ENCODE results near the gene PCED1B.
"Not testable (repeated sequence)": the region's sequence is repeated elsewhere in the genome, so short reads cannot be mapped to it uniquely, and the experiment has no call there.

PCED1B gene

GRCh38 chr12:47202176-47202575 is 122.8 kb downstream of the PCED1B start:
- in situ Hi-C loops (cut with MboI; ENCODE audit: low sequenced_read_pairs), result no loop called here

GRCh38 chr12:47205532-47206449 is 126.4 kb downstream of the PCED1B start:
- in situ Hi-C loops (cut with MboI; ENCODE audit: low sequenced_read_pairs), result no loop called here

GRCh38 chr12:47206450-47207339 is 127.3 kb downstream of the PCED1B start:
- in situ Hi-C loops (cut with MboI; ENCODE audit: low sequenced_read_pairs), result no loop called here

GRCh38 chr12:47207340-47207717 is 127.9 kb downstream of the PCED1B start:
- in situ Hi-C loops (cut with MboI; ENCODE audit: low sequenced_read_pairs), result no loop called here

GRCh38 chr12:47207829-47208248 is 128.4 kb downstream of the PCED1B start:
- in situ Hi-C loops (cut with MboI; ENCODE audit: low sequenced_read_pairs), result no loop called here

- in situ Hi-C loops (cut with MboI; ENCODE audit: low sequenced_read_pairs), result no loop called here
These were observed 129.6 kb downstream of the PCED1B start for GRCh38 chr12:47209014-47209413.

- in situ Hi-C loops (cut with MboI; ENCODE audit: low sequenced_read_pairs), result no loop called here
These were observed 131.4 kb downstream of the PCED1B start for GRCh38 chr12:47210776-47211175.

- in situ Hi-C loops (cut with MboI; ENCODE audit: low sequenced_read_pairs), result no loop called here
These were observed 133.2 kb downstream of the PCED1B start for GRCh38 chr12:47212701-47213039.

- in situ Hi-C loops (cut with MboI; ENCODE audit: low sequenced_read_pairs), result no loop called here
These were observed 134.0 kb downstream of the PCED1B start for GRCh38 chr12:47213396-47213795.

GRCh38 chr12:47214001-47214619 is 134.7 kb downstream of the PCED1B start:
- in situ Hi-C loops (cut with MboI; ENCODE audit: low sequenced_read_pairs), result no loop called here

- in situ Hi-C loops (cut with MboI; ENCODE audit: low sequenced_read_pairs), result no loop called here
These were observed 135.3 kb downstream of the PCED1B start for GRCh38 chr12:47214771-47215170.

- in situ Hi-C loops (cut with MboI; ENCODE audit: low sequenced_read_pairs), result no loop called here
These were observed 136.8 kb downstream of the PCED1B start for GRCh38 chr12:47216150-47216677.

- in situ Hi-C loops (cut with MboI; ENCODE audit: low sequenced_read_pairs), result not testable (repeated sequence)
These were observed 138.1 kb downstream of the PCED1B start for GRCh38 chr12:47217595-47217869.

- in situ Hi-C loops (cut with MboI; ENCODE audit: low sequenced_read_pairs), result no loop called here
These were observed 138.8 kb downstream of the PCED1B start for GRCh38 chr12:47218191-47218654.

- in situ Hi-C loops (cut with MboI; ENCODE audit: low sequenced_read_pairs), result no loop called here
These were observed 139.8 kb downstream of the PCED1B start for GRCh38 chr12:47219243-47219642.

- in situ Hi-C loops (cut with MboI; ENCODE audit: low sequenced_read_pairs), result no loop called here
These were observed 142.0 kb downstream of the PCED1B start for GRCh38 chr12:47221256-47222023.

GRCh38 chr12:47222520-47223030 is 143.2 kb downstream of the PCED1B start:
- in situ Hi-C loops (cut with MboI; ENCODE audit: low sequenced_read_pairs), result no loop called here

GRCh38 chr12:47223031-47223847 is 143.8 kb downstream of the PCED1B start:
- in situ Hi-C loops (cut with MboI; ENCODE audit: low sequenced_read_pairs), result no loop called here

- in situ Hi-C loops (cut with MboI; ENCODE audit: low sequenced_read_pairs), result no loop called here
These were observed 144.4 kb downstream of the PCED1B start for GRCh38 chr12:47223848-47224213.
